ENCODE results near the gene DPEP3.

GRCh38 chr16:67971111-67971510 lies 9.2 kb downstream of the DPEP3 start:
- no peak for TF ChIP-seq CSRNP3 (CRISPR knock-in tag; IDR thresholded peaks at IDR 0.05)
- no peak for TF ChIP-seq CREB5 (CRISPR knock-in tag; IDR thresholded peaks at IDR 0.05; ENCODE audit: low read depth)
- TF ChIP-seq ZFP30 (CRISPR knock-in tag; IDR thresholded peaks at IDR 0.05): no peak
